Measurements from ENCODE around the gene RAPGEF2. TPM values are rescaled to one million over a fixed set of nuclear protein-coding genes. Genes with fewer than 3 reads are reported as not detected.

Gene RAPGEF2
- total and polyA plus RNA-seq, 7 donors = 4.6 to 35.2 (median 20.4) TPM

- H3K4me3 ChIP-seq = no peak overlapping the region
- DNase-seq = no peak
- no peak for ATAC-seq
- intact Hi-C loops (cut with DNase I) = no loop called here
- no peak overlapping the region for H3K27ac ChIP-seq
- no peak for TF ChIP-seq CTCF (IDR thresholded peaks at IDR 0.05)
- H3K4me1 ChIP-seq = peaks cover 16% of the 10 kb centered on the region
- no peaks in the 10 kb centered on the region for H3K9me3 ChIP-seq
- no peaks in the 10 kb centered on the region for H3K36me3 ChIP-seq (ENCODE audit: insufficient read depth in 1 of 2, low read depth in 1 of 2)
- 90 to 97% (median 91%) methylated on average over 2 of the region's 2 CpGs for WGBS, 3 donors
- H3K27me3 ChIP-seq (ENCODE audit: insufficient read depth in 3 of 3, low read length in 2 of 3) = no peaks in the 10 kb centered on the region
Observed at GRCh38 chr4:159129814-159130550, 27.1 kb downstream of the RAPGEF2 start.

GRCh38 chr4:159131564-159131963 lies 28.7 kb downstream of the RAPGEF2 start:
- 80 to 83% (median 81%) methylated on average over 6 of the region's 6 CpGs for WGBS, 3 donors
- H3K4me1 ChIP-seq = peaks cover 17% of the 10 kb centered on the region

GRCh38 chr4:159134429-159134828 lies 31.6 kb downstream of the RAPGEF2 start:
- no peak overlapping the region for H3K27ac ChIP-seq
- ATAC-seq (no peak), DNase-seq (no peak)
- 77 to 89% (median 83%) methylated on average over 2 of the region's 2 CpGs for WGBS, 3 donors
- no peaks in the 10 kb centered on the region for H3K9me3 ChIP-seq
- no peak overlapping the region for H3K4me3 ChIP-seq
- H3K27me3 ChIP-seq (ENCODE audit: insufficient read depth in 3 of 3, low read length in 2 of 3) = no peaks in the 10 kb centered on the region
- intact Hi-C loops (cut with DNase I) = no loop called here
- TF ChIP-seq CTCF (IDR thresholded peaks at IDR 0.05) = no peak
- no peaks in the 10 kb centered on the region for H3K36me3 ChIP-seq (ENCODE audit: insufficient read depth in 1 of 2, low read depth in 1 of 2)
- H3K4me1 ChIP-seq = peaks cover 39% of the 10 kb centered on the region

More at GRCh38 chr4:159131564-159131963, 28.7 kb downstream of the RAPGEF2 start:
- Histone ChIP-seq H3K36me3 (ENCODE audit: insufficient read depth in 1 of 2, low read depth in 1 of 2) (no peaks in the 10 kb centered on the region), H3K27ac (no peak overlapping the region), H3K4me3 (no peak overlapping the region), H3K27me3 (ENCODE audit: insufficient read depth in 3 of 3, low read length in 2 of 3) (no peaks in the 10 kb centered on the region), H3K9me3 (no peaks in the 10 kb centered on the region)
- no peak for ATAC-seq
- TF ChIP-seq CTCF (IDR thresholded peaks at IDR 0.05) = no peak
- DNase-seq = no peak
- intact Hi-C loops (cut with DNase I) = no loop called here

GRCh38 chr4:159137176-159137575 lies 34.3 kb downstream of the RAPGEF2 start:
- no peak for TF ChIP-seq CTCF (IDR thresholded peaks at IDR 0.05)
- H3K4me1 ChIP-seq = peaks cover 62% of the 10 kb centered on the region
- DNase-seq (no peak), ATAC-seq (peak; percentile 84 to 88 (median 86))
- no peaks in the 10 kb centered on the region for H3K9me3 ChIP-seq
- H3K4me3 ChIP-seq = no peak overlapping the region
- H3K27me3 ChIP-seq (ENCODE audit: insufficient read depth in 3 of 3, low read length in 2 of 3) = no peaks in the 10 kb centered on the region
- intact Hi-C loops (cut with DNase I) = loop anchor here in 1 of 2 donors (1.0 kb wide), 1 partner anchor 38 kb away; no protein-coding TSS in a partner anchor
- peak overlapping the region; percentile 47 for H3K27ac ChIP-seq
- H3K36me3 ChIP-seq (ENCODE audit: insufficient read depth in 1 of 2, low read depth in 1 of 2) = no peaks in the 10 kb centered on the region

GRCh38 chr4:159138436-159138835 lies 35.6 kb downstream of the RAPGEF2 start:
- no peak for ATAC-seq
- intact Hi-C loops (cut with DNase I) = no loop called here
- TF ChIP-seq CTCF (IDR thresholded peaks at IDR 0.05) = no peak
- H3K9me3 ChIP-seq = no peaks in the 10 kb centered on the region
- H3K4me1 ChIP-seq = peaks cover 68% of the 10 kb centered on the region
- H3K4me3 ChIP-seq = no peak overlapping the region
- no peaks in the 10 kb centered on the region for H3K36me3 ChIP-seq (ENCODE audit: insufficient read depth in 1 of 2, low read depth in 1 of 2)
- H3K27me3 ChIP-seq (ENCODE audit: insufficient read depth in 3 of 3, low read length in 2 of 3) = no peaks in the 10 kb centered on the region
- DNase-seq = no peak
- H3K27ac ChIP-seq = no peak overlapping the region
